HG03060 (cell line): ENCODE data around the gene C10orf67.
"Not testable (repeated sequence)": the region's sequence is repeated elsewhere in the genome, so short reads cannot be mapped to it uniquely, and the experiment has no call there.

Experiments
- ATAC-seq: cut with Tn5 transposase; IDR thresholded peaks from one replicate; pipeline ENCODE4 v1.9.1; 2021; ENCODE audit warnings: low read depth, moderate number of reproducible peaks; ENCODE audit not compliant: unreplicated experiment

Gene C10orf67

DNA sequence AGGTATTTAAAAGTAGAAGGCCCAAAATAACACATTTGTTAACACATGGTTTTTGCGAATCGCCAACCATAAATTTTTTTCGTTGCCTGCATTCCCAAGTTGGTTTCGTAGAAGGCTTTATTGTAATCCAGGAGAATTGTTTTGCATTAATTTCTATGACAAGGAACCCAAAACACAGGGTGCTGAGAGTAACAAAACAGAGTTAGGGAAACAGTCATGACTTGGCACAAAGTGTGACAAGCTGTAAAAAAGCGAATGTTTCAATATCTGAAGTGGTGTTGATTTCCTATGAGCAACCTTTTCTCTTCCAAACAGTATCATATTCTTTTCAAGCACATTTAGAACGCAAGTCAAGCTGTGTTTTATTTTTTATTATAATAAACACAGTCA lies 63.6 kb downstream of the C10orf67 start:
- ATAC-seq, result no peak

GRCh38 chr10:23280419-23281043 lies 64.1 kb downstream of the C10orf67 start:
- no peak for ATAC-seq

DNA sequence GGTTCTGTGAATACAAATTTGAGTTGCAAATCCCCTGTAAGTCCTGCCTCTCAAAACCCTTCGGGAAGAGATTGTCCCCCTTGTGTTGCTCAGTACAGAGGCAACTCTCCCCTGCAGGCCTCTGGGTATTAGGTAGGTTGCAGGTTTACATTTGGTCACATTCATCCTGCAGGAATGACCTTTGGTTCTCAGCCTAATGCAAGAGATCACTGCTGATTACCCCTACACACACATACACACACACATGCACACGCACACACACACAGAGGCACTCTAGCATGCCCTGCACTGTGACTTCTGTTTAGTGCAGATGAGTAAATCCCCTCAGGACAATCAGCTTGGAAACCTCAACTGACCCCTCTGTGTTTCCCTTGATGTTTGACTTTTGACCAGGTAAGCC lies 69.2 kb downstream of the C10orf67 start:
- no peak for ATAC-seq

- ATAC-seq, result not testable (repeated sequence)
Observed at GRCh38 chr10:23274179-23274578, 70.4 kb downstream of the C10orf67 start.

- no peak for ATAC-seq
Observed at GRCh38 chr10:23270531-23270930, 74.1 kb downstream of the C10orf67 start.

DNA sequence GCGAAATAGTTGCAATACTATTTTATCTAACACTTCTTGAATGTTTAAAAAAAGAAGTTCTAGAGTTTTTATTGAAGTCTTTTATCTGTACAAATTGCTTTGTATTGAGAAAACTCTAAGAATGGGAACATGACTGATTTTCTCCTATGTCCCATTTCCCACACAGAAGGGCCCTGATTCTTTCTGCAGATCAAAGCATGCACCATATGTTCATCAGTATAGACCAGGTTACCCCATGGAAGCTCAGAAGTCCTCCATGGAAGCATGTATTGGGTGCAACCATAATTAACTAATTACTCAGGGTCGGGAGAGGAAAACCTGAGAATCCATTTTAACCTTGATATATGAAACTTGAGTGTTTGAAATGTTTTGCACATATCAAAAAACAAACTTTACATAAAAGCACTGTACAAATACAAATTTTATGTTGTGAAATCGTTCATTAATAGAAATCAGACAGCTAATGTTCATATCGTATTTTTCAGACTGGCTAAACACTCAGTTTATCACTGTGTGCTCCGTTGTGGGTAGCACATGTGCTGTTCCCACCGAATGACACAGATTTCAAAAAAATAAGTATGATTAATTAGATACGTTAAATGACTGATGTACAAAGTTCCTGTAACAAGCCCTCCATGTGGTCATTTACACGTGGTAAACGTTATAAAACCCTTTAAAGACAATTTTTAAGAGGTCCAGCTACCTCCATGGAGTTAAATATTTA lies 81.0 kb downstream of the C10orf67 start:
- no peak for ATAC-seq

DNA sequence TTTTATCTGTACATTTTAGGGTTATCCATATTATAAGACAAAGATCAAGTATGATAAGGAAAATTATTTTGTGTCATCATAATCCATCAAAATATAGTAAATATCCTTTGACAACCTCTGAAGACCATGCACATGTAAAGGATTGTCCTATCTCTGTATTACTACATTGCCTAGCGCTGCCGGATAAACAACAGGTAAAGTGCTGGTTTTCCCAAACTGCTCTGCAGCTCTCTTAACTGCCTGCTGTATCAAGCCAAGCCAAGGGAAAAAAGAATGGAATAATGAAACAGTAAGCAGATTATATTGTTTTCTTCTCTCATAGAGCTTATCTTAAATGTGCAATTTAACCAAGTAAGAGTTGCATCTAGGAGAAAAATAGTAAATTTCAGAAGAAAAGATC lies 81.7 kb downstream of the C10orf67 start:
- no peak for ATAC-seq

- no peak for ATAC-seq
Observed at GRCh38 chr10:23258516-23258915, 86.1 kb downstream of the C10orf67 start.

DNA sequence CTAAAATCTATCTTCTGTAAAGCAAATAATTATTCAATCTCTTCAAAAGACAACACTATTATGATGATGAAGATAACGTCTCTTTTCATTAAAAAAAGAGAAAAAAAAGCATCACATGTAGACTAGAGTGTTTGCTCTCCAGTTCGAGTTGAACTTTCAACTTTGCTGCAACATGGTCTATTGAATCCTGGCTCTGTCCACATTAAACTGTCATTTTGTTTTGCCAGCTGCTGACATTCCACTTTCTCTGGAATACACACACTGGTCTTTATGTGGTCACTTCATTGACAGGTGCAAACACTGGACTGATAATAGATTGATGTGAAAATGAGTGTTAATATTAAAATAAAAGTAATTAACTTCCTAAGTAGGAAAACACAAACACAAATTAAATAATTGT lies 90.8 kb downstream of the C10orf67 start:
- ATAC-seq, result no peak

DNA sequence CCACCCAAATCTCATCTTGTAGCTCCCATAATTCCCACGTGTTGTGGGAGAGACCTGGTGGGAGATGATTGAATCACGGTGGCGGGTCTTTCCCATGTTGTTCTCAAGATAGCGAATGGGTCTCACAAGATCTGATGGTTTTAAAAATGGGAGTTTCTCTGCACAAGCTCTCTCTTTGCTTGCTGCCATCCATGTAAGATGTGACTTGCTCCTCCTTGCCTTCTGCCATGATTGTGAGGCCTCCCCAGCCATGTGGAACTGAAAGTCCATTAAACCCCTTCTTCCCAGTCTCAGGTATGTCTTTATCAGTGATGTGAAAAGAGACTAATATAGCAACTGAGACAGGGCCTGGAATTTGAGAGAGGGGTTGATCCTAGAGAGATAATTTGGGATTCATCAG lies 91.7 kb downstream of the C10orf67 start:
- ATAC-seq, result not testable (repeated sequence)

DNA sequence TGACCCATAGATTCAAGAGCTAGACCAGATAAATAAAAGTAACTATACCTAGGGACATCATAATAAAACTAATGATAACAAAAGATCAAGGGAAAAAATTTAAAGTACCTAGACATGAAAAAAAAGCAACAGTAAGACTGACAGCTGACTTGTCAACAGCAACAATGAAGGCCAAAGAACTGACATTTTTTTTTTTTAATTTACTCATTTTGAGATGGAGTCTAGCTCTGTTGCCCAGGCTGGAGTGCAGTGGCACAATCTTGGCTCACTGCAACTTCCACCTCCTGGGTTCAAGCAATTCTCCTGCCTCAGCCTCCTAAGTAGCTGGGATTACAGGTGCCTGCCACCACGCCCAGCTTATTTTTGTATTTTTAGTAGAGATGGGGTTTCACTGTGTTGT lies 102.8 kb downstream of the C10orf67 start:
- ATAC-seq, result not testable (repeated sequence)

GRCh38 chr10:23238015-23238414 lies 106.6 kb downstream of the C10orf67 start:
- ATAC-seq, result no peak

- no peak for ATAC-seq
Observed at GRCh38 chr10:23230582-23230981, 114.0 kb downstream of the C10orf67 start.

DNA sequence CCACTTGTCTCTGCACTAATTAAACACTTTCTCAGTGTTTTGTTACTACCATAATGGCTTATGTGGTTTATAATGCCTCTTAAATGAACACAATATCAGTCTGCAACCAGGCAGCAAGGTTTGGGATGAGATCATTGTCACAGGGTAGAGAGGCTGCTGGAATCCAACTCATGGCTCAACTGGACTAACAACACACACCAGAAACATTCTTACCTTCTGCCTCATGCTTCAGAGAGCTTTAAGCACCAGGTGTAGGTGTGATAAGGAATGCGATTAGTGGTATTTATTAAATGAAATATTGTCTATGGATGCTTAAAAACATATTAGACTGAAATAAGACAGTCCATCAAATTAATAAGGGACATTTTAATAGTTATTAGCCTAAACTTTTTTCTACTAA lies 127.1 kb downstream of the C10orf67 start:
- no peak for ATAC-seq

DNA sequence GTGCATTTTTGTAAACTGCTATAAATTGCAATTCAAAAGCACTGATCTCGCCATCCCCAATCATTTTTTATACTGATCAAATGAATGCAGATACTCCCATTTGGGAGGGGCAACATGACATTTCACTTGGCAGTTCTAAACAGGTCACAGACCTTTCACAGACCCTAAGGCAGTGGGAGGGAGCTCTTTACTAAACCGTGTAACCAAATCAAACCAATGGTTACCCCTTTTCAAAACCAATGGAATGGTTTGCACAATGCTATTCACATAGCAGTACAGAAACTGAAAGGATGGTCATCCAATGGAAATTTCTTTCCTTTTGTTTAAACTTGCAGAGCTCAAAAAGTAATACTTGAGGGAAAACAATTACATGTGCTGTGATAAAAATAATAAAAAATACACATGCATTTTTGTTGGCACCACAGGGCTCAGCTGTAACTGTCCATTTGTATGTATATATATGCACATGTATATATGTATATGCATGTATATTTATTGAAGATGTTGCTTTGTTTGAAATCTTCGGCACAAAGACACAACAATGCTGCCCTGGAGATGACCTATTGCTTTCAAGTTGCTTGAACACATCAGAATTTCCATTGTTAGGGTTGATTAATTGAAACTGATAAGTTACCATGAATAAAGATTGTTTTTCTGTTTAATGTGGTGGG lies 138.5 kb downstream of the C10orf67 start:
- ATAC-seq, result no peak

- ATAC-seq, result no peak
Observed at GRCh38 chr10:23204773-23205172, 139.8 kb downstream of the C10orf67 start.

GRCh38 chr10:23203369-23204325 lies 140.9 kb downstream of the C10orf67 start:
- no peak for ATAC-seq

- no peak for ATAC-seq
Observed at GRCh38 chr10:23202779-23203178, 141.8 kb downstream of the C10orf67 start.

- no peak for ATAC-seq
Observed at GRCh38 chr10:23201837-23202236, 142.8 kb downstream of the C10orf67 start.

DNA sequence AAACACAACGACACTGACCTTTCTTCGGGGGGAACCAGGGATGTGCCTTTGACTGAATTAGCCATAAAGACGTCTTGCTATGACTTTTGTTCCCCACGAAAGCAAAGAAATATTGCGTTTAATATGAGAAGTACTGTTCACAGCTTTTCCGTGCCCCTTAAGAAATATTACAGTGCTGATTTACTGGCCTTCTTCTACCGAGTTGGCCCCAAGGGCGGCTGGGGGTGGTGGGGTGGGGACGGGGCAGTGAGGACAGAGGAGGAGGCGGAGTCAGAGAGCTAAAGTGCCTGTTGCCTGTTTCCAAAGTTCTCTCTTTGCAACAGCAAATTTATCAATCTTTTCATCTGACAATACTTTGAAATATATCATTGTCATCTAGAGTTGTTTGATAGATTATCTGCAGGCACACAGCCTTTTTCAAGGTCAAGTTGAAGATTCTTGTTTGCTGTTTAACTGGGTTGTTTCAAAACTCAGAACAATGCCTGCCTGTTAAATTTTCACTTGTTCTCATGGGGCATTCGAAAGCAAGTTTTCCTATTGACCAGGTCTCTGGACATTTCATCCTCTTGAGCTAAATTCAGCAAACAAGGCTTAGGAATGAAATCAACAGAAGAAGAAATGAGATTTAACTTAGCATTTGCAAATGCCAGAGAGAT lies 143.5 kb downstream of the C10orf67 start:
- ATAC-seq, result no peak
